ENCODE measurements around the gene CSNK1G2.
"Not testable (repeated sequence)": the region's sequence is repeated elsewhere in the genome, so short reads cannot be mapped to it uniquely, and the experiment has no call there.

CSNK1G2 gene

GRCh38 chr19:1969176-1970002, 28.4 kb downstream of the CSNK1G2 start:
- DNase-seq: no peak

GRCh38 chr19:1970003-1970805, 29.2 kb downstream of the CSNK1G2 start:
- no peak for DNase-seq

GRCh38 chr19:1970806-1971502, 30.0 kb downstream of the CSNK1G2 start:
- DNase-seq: no peak

- no peak for DNase-seq
Observed at GRCh38 chr19:1974381-1975161, 33.6 kb downstream of the CSNK1G2 start.

GRCh38 chr19:1975162-1975480, 34.1 kb downstream of the CSNK1G2 start:
- DNase-seq: no peak

GRCh38 chr19:1977120-1977519, 36.1 kb downstream of the CSNK1G2 start:
- DNase-seq: no peak

- DNase-seq: no peak
Observed at GRCh38 chr19:1978346-1978894, 37.4 kb downstream of the CSNK1G2 start.

GRCh38 chr19:1979017-1979416, 38.0 kb downstream of the CSNK1G2 start:
- DNase-seq: no peak

GRCh38 chr19:1979642-1980041, 38.7 kb downstream of the CSNK1G2 start:
- no peak for DNase-seq

GRCh38 chr19:1980091-1980808, 39.3 kb downstream of the CSNK1G2 start:
- no peak for DNase-seq

GRCh38 chr19:1980809-1981181, 39.8 kb downstream of the CSNK1G2 start:
- DNase-seq: no peak

- DNase-seq: no peak
Observed at GRCh38 chr19:1981253-1981652, 40.3 kb downstream of the CSNK1G2 start.

- no peak for DNase-seq
Observed at GRCh38 chr19:1984357-1984756, 43.4 kb downstream of the CSNK1G2 start.

- DNase-seq: no peak
Observed at GRCh38 chr19:1985588-1986356, 44.8 kb downstream of the CSNK1G2 start.

GRCh38 chr19:1986357-1987162, 45.6 kb downstream of the CSNK1G2 start:
- no peak for DNase-seq

- DNase-seq: no peak
Observed at GRCh38 chr19:1987197-1988187, 46.5 kb downstream of the CSNK1G2 start.

GRCh38 chr19:1988464-1988863, 47.5 kb downstream of the CSNK1G2 start:
- DNase-seq: not testable (repeated sequence)

- DNase-seq: no peak
Observed at GRCh38 chr19:1989513-1990229, 48.7 kb downstream of the CSNK1G2 start.

All from T-helper 1 cell (primary cell).